ENCODE results near the gene ENTPD8. TPM values are rescaled to one million over a fixed set of nuclear protein-coding genes. Genes with fewer than 3 reads are reported as not detected.

Gene ENTPD8
- total and polyA plus RNA-seq, 10 of the 15 experiments (the other 5 are each of a cell fraction or from before 2014, with no cell fraction given): not detected

GRCh38 chr9:137411645-137412380, 29.3 kb downstream of the ENTPD8 start (continued):
- TF ChIP-seq MLLT1 (IDR thresholded peaks at IDR 0.05) (0 out of 2 replicates have a peak, but pooled peaks have one; percentile 42), MYC (IDR thresholded peaks at IDR 0.05; ENCODE audit: insufficient read depth, insufficient read length, insufficient replicate concordance, low read length, severe bottlenecking) (no peak), IKZF2 (IDR thresholded peaks at IDR 0.05) (peak; percentile 47 to 80), MEF2B (IDR thresholded peaks at IDR 0.05; ENCODE audit: partially characterized antibody, poor library complexity, severe bottlenecking) (peak; percentile 57), NR2C1 (IDR thresholded peaks at IDR 0.05) (no peak), RUNX3 (IDR thresholded peaks at IDR 0.05; ENCODE audit: low read length) (peak; percentile 96), PKNOX1 (IDR thresholded peaks at IDR 0.05) (no peak), JUND (IDR thresholded peaks at IDR 0.05; ENCODE audit: low read depth, low read length) (no peak), RELB (IDR thresholded peaks at IDR 0.05; ENCODE audit: low read depth) (peak; percentile 48; the same call in 1 of the 2 replicates), IRF5 (IDR thresholded peaks at IDR 0.05; ENCODE audit: borderline replicate concordance) (0 out of 2 replicates have a peak, but pooled peaks have one; percentile 19), KDM1A (IDR thresholded peaks at IDR 0.05; ENCODE audit: borderline replicate concordance) (no peak), GABPA (IDR thresholded peaks at IDR 0.05; ENCODE audit: low read depth) (no peak), STAT1 (conservative IDR thresholded peaks at IDR 0.05) (no peak), SIN3A (IDR thresholded peaks at IDR 0.05; ENCODE audit: low read depth, low read length) (no peak), ZNF217 (IDR thresholded peaks at IDR 0.05) (peak; percentile 32; the same call in 1 of the 2 replicates), BHLHE40 (IDR thresholded peaks at IDR 0.05; ENCODE audit: borderline replicate concordance in 1 of 2, low read depth in 2 of 2, low read length in 1 of 2) (peak; percentile 94 to 97), YY1 (IDR thresholded peaks at IDR 0.05; ENCODE audit: low read depth, low read length) (0 out of 2 replicates have a peak, but pooled peaks have one; percentile 8), MXI1 (IDR thresholded peaks at IDR 0.05; ENCODE audit: low read depth, low read length) (0 out of 2 replicates have a peak, but pooled peaks have one; percentile 25), DPF2 (IDR thresholded peaks at IDR 0.05) (peak; percentile 89), ELK1 (IDR thresholded peaks at IDR 0.05; ENCODE audit: low read depth, low read length) (0 out of 2 replicates have a peak, but pooled peaks have one; percentile 11), HDGF (IDR thresholded peaks at IDR 0.05) (peak; percentile 37; the same call in 1 of the 2 replicates), BACH1 (IDR thresholded peaks at IDR 0.05; ENCODE audit: borderline replicate concordance) (0 out of 2 replicates have a peak, but pooled peaks have one; percentile 30)
